GM12873 (cell line): ENCODE measurements around the gene ADAM10.

Experiments
- CTCF ChIP-seq: IDR thresholded peaks from 2 replicates; pipeline ENCODE4 v1.5.1; 2012; ENCODE audit warnings: low read depth, mild to moderate bottlenecking, moderate library complexity, low read length, control low read depth; ENCODE audit not compliant: insufficient read depth; ENCODE audit errors: missing control alignments

ADAM10 gene

GRCh38 chr15:58595516-58596263 lies 153.8 kb downstream of the ADAM10 start:
- no peak for TF ChIP-seq CTCF

- no peak for TF ChIP-seq CTCF
Measured at GRCh38 chr15:58594898-58595297, 154.6 kb downstream of the ADAM10 start.

- no peak for TF ChIP-seq CTCF
Measured at GRCh38 chr15:58593870-58594269, 155.6 kb downstream of the ADAM10 start.

GRCh38 chr15:58590926-58591325 lies 158.6 kb downstream of the ADAM10 start:
- no peak for TF ChIP-seq CTCF

- no peak for TF ChIP-seq CTCF
Measured at GRCh38 chr15:58590236-58590635, 159.3 kb downstream of the ADAM10 start.

GRCh38 chr15:58589047-58589446 lies 160.5 kb downstream of the ADAM10 start:
- no peak for TF ChIP-seq CTCF

- no peak for TF ChIP-seq CTCF
Measured at GRCh38 chr15:58588096-58588495, 161.4 kb downstream of the ADAM10 start.

- TF ChIP-seq CTCF: no peak
Measured at GRCh38 chr15:58587486-58587885, 162.0 kb downstream of the ADAM10 start.
